AG09309 (cell line): ENCODE results near the gene ESX1.

Experiments used
- DNase-seq: peaks from one replicate; pipeline ENCODE4 v3.0.0-alpha.2; 2010; ENCODE audit warnings: low read depth
- H3K4me3 ChIP-seq: 2 replicates; pipeline ENCODE4 v1.5.1; 2011; ENCODE audit warnings: mild to moderate bottlenecking, low read depth, low read length, moderate library complexity; ENCODE audit not compliant: control insufficient read depth
- CTCF ChIP-seq: IDR thresholded peaks from 2 replicates; pipeline ENCODE4 v1.5.1; 2011; ENCODE audit warnings: mild to moderate bottlenecking, low read depth, low read length, inconsistent platforms; ENCODE audit not compliant: insufficient read depth, control insufficient read depth; ENCODE audit errors: missing control alignments

Gene ESX1

GRCh38 chrX:104282166-104282725 is 27.5 kb upstream of the ESX1 start:
- TF ChIP-seq CTCF: no peak
- DNase-seq: no peak
- no peak overlapping the region for H3K4me3 ChIP-seq

GRCh38 chrX:104281564-104281963 is 26.8 kb upstream of the ESX1 start:
- DNase-seq: no peak
- no peak for TF ChIP-seq CTCF
- no peak overlapping the region for H3K4me3 ChIP-seq

- no peak for DNase-seq
- no peak for TF ChIP-seq CTCF
- no peak overlapping the region for H3K4me3 ChIP-seq
These were observed 25.9 kb upstream of the ESX1 start for GRCh38 chrX:104280609-104281008.

GRCh38 chrX:104270916-104271512 is 16.3 kb upstream of the ESX1 start:
- no peak for DNase-seq
- TF ChIP-seq CTCF: peak; percentile 72

GRCh38 chrX:104270212-104270611 is 15.5 kb upstream of the ESX1 start:
- H3K4me3 ChIP-seq: no peak overlapping the region
- TF ChIP-seq CTCF: no peak
- no peak for DNase-seq

More at GRCh38 chrX:104270916-104271512, 16.3 kb upstream of the ESX1 start:
- H3K4me3 ChIP-seq: no peak overlapping the region; the same call in 1 of the 2 replicates

- H3K4me3 ChIP-seq: no peak overlapping the region
- no peak for DNase-seq
- TF ChIP-seq CTCF: no peak
These were observed 732 bp upstream of the ESX1 start for GRCh38 chrX:104255465-104255864.
